ENCODE measurements around the gene FAM83E.

DNA sequence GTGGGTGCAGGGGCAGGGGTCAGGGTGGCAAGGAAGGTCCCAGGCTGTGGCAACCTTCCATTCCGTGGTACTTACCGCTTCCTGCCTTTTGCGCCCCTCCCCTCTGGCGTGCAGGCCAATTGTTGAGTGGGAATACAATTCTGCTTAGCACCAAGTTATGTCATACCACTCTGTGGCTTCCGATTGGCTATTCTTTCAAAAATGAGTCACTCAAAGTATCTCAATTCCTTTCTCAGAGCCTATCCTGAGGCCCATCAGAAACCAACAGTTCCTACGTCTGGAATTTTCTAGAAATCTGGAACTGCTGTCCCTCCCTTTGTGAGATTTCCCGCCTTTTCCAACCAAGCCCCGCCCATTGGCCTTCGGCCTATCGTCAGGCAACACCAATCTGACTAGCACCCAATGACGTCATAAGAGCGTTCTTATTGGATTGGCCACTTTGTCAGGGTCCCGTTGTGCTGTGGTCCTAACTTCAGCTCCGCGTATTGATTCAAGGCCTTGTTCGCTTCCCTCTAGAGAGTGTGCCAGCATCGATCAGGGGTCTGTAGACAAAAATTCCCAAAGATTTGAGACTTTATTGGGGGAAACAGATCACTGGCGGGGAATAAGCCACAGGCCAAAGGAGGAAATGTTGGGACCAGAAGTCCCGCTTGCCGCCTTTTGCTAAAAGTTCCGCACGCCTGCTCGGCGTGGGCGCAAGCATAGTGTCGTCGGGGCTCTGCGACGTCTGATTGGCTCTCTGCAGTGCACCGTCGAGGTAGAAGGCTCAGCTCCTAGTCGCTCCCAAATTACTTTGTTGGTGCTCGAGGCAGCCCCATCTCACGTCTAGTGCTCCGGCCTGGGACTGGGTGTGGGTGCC is 46.2 kb upstream of the FAM83E start:
- TF ChIP-seq, protein P1, sequence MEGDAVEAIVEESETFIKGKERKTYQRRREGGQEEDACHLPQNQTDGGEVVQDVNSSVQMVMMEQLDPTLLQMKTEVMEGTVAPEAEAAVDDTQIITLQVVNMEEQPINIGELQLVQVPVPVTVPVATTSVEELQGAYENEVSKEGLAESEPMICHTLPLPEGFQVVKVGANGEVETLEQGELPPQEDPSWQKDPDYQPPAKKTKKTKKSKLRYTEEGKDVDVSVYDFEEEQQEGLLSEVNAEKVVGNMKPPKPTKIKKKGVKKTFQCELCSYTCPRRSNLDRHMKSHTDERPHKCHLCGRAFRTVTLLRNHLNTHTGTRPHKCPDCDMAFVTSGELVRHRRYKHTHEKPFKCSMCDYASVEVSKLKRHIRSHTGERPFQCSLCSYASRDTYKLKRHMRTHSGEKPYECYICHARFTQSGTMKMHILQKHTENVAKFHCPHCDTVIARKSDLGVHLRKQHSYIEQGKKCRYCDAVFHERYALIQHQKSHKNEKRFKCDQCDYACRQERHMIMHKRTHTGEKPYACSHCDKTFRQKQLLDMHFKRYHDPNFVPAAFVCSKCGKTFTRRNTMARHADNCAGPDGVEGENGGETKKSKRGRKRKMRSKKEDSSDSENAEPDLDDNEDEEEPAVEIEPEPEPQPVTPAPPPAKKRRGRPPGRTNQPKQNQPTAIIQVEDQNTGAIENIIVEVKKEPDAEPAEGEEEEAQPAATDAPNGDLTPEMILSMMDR (conservative IDR thresholded peaks at IDR 0.05 in 1 of 2, IDR thresholded peaks at IDR 0.05 in 1 of 2; ENCODE audit: extremely low read depth in 1 of 2, insufficient read depth in 1 of 2, low read depth in 1 of 2, low read length in 2 of 2), result no peak
- TF ChIP-seq EZH2 (IDR thresholded peaks at IDR 0.05; ENCODE audit: borderline replicate concordance, low read length), result no peak
